Activated B cell treated with CpG ODN at 0.5 μM for 24 hours (primary cell): ENCODE data around the gene CCDC40. TPM values are rescaled to one million over a fixed set of nuclear protein-coding genes. Genes with fewer than 3 reads are reported as not detected.

ENCODE experiments used
- ATAC-seq: fragments of 200-7000 bp; cut with Tn5 transposase; one replicate; pipeline ENCODE4 v1.10.0; 2021; ENCODE audit warnings: low read depth, mild to moderate bottlenecking, moderate library complexity
- CTCF ChIA-PET: fragments of 350-600 bp; sonication (Branson Sonifier 250); formaldehyde crosslinking; loops from one replicate; lab custom pipeline; 2021; ENCODE audit warnings: antibody characterized with exemption; lab: Charles Lee
- POLR2A ChIA-PET: fragments of 350-600 bp; sonication (Branson Sonifier 250); formaldehyde crosslinking; loops from one replicate; lab custom pipeline; 2021; ENCODE audit warnings: antibody characterized with exemption; lab: Charles Lee
- DNase-seq: peaks from one replicate; pipeline ENCODE4 v3.0.0; 2022
- H3K27ac Mint-ChIP-seq: one replicate; pipeline ENCODE4 v1.8.0; 2020; ENCODE audit warnings: mixed read lengths
- H3K27me3 Mint-ChIP-seq: one replicate; pipeline ENCODE4 v1.8.0; 2021; ENCODE audit warnings: mixed read lengths
- H3K36me3 Mint-ChIP-seq: one replicate; pipeline ENCODE4 v1.8.0; 2021; ENCODE audit warnings: low read depth, mixed read lengths
- H3K4me1 Mint-ChIP-seq: one replicate; pipeline ENCODE4 v1.8.0; 2021; ENCODE audit warnings: mixed read lengths
- H3K4me3 Mint-ChIP-seq: one replicate; pipeline ENCODE4 v1.8.0; 2020; ENCODE audit warnings: mild to moderate bottlenecking, mixed read lengths
- H3K9me3 Mint-ChIP-seq: one replicate; pipeline ENCODE4 v1.8.0; 2020; ENCODE audit warnings: mixed read lengths
- intact Hi-C: fragments of 100-400 bp; cut with micrococcal nuclease; formaldehyde crosslinking; loops from one replicate; pipeline ENCODE4 v1.15.1; 2024
- total RNA-seq: library from RNA; stranded (reverse); gene quantifications from 2 replicates; pipeline ENCODE4 v1.2.3, GENCODE V29; 2022
- TF ChIP-seq, protein P1 (sequence below): fragments of 200-600 bp; IDR thresholded peaks from one replicate; pipeline ENCODE4 v1.8.0; 2022; ENCODE audit warnings: antibody characterized with exemption, mild to moderate bottlenecking

CCDC40 gene
- total RNA-seq, 1 donor from 2014 or later = 0.55 TPM

DNA sequence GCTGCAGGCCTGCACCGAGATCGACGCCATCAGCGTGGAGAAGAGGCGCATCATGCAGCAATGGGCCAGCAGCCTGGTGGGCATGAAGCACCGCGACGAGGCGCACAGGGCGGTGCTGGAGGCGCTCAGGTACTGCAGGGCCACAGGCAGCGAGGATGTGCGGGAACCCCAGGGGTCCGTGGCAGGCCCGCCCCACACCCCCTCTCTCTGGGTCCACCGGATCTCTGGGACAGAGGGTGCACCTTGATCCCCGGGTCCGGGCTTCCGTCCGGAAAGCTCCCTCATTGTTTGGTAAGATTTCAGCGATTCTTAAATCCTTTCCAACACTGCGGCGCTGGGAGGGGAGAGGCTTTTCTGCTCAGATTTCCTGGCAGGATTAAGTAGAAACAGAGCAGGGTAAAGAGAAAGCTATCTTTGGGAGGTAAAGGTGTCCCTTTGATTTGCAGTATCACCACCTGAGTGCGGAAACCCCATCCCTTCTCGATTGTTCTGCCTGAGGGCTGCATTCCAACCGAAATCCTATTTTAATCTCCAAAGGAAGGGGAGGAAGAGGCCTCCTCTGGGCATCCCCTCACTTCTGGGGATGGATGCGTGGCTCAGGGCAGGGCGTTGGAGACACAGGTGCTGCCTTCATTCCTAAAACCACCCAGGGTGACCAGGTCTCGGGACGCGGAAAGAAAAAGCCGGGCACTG lies 29.2 kb downstream of the CCDC40 start:
- no peak overlapping the region for H3K4me3 Mint-ChIP-seq
- H3K4me1 Mint-ChIP-seq = no peaks in the 10 kb centered on the region
- no peak for DNase-seq
- no peaks in the 10 kb centered on the region for H3K9me3 Mint-ChIP-seq
- intact Hi-C loops = no loop called here
- no peak overlapping the region for H3K27ac Mint-ChIP-seq
- ATAC-seq = no peak
- no peaks in the 10 kb centered on the region for H3K36me3 Mint-ChIP-seq
- H3K27me3 Mint-ChIP-seq = peaks cover 3% of the 10 kb centered on the region
- TF ChIP-seq, protein P1, sequence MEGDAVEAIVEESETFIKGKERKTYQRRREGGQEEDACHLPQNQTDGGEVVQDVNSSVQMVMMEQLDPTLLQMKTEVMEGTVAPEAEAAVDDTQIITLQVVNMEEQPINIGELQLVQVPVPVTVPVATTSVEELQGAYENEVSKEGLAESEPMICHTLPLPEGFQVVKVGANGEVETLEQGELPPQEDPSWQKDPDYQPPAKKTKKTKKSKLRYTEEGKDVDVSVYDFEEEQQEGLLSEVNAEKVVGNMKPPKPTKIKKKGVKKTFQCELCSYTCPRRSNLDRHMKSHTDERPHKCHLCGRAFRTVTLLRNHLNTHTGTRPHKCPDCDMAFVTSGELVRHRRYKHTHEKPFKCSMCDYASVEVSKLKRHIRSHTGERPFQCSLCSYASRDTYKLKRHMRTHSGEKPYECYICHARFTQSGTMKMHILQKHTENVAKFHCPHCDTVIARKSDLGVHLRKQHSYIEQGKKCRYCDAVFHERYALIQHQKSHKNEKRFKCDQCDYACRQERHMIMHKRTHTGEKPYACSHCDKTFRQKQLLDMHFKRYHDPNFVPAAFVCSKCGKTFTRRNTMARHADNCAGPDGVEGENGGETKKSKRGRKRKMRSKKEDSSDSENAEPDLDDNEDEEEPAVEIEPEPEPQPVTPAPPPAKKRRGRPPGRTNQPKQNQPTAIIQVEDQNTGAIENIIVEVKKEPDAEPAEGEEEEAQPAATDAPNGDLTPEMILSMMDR = no peak
- ChIA-PET CTCF (no interaction called here), POLR2A (no interaction called here)

- H3K27me3 Mint-ChIP-seq = peaks cover 3% of the 10 kb centered on the region
- TF ChIP-seq, protein P1 = no peak
Measured at GRCh38 chr17:80067393-80067986, 31.0 kb downstream of the CCDC40 start.

DNA sequence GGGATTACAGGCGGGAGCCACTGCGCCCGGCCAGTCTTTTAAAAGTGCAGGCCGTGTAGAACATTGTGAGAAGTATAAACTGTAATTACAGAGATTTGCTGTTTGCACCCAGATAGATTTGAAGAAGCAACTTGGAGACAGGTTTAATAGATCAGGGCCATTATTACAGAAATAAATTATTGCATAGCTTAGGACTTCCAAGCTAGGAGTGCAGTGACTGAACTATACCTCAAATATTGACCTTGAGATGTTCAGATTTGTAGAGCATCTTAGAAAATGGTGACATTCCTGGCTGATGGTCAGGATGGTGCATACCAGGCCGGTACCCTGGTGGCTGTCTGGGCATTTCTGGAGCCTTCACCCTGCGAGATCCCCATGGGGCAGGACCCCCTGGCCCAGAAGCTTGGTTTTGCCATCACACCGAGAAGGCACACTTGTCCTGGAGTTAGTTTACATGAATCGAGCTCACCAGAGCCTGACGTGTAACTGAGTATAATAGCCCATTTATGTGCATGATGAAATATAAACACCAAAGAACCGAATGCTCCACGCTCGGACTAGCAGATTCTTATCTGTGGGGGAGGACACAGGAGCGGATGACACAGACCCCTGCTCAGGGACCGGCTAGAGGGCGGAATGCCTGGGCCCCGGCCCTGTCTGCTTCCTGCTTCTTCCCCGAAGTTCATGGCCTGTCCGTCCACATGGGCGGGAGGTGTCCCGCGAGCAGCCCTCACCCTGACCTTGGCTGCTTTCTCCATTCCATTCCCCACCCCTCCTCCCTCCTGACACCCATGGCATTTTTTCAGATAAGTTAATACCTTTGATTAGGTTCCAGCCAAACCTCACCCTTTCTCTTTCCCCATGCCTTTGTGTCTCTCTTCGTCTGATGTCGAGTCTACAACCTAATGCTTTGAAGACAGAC lies 32.1 kb downstream of the CCDC40 start:
- Mint-ChIP-seq H3K4me3 (no peak overlapping the region), H3K27me3 (peaks cover 9% of the 10 kb centered on the region), H3K27ac (no peak overlapping the region), H3K9me3 (no peaks in the 10 kb centered on the region), H3K4me1 (peaks cover 3% of the 10 kb centered on the region), H3K36me3 (no peaks in the 10 kb centered on the region)
- intact Hi-C loops = no loop called here
- no peak for DNase-seq
- TF ChIP-seq, protein P1 = no peak
- CTCF ChIA-PET = no interaction called here
- ATAC-seq = no peak
- POLR2A ChIA-PET = no interaction called here

More at GRCh38 chr17:80067393-80067986, 31.0 kb downstream of the CCDC40 start:
- ChIA-PET POLR2A (no interaction called here), CTCF (no interaction called here)
- no peak overlapping the region for H3K4me3 Mint-ChIP-seq
- DNase-seq (no peak), ATAC-seq (no peak)
- no peak overlapping the region for H3K27ac Mint-ChIP-seq
- peaks cover 3% of the 10 kb centered on the region for H3K4me1 Mint-ChIP-seq
- no peaks in the 10 kb centered on the region for H3K36me3 Mint-ChIP-seq
- H3K9me3 Mint-ChIP-seq = no peaks in the 10 kb centered on the region
- intact Hi-C loops = no loop called here

- H3K9me3 Mint-ChIP-seq = no peaks in the 10 kb centered on the region
- ATAC-seq (no peak), DNase-seq (no peak)
- H3K4me3 Mint-ChIP-seq = no peak overlapping the region
- H3K27me3 Mint-ChIP-seq = peaks cover 12% of the 10 kb centered on the region
- ChIA-PET POLR2A (no interaction called here), CTCF (no interaction called here)
- intact Hi-C loops = no loop called here
- TF ChIP-seq, protein P1 = no peak
- peaks cover 3% of the 10 kb centered on the region for H3K4me1 Mint-ChIP-seq
- H3K27ac Mint-ChIP-seq = no peak overlapping the region
- no peaks in the 10 kb centered on the region for H3K36me3 Mint-ChIP-seq
Measured at GRCh38 chr17:80070375-80071115, 34.1 kb downstream of the CCDC40 start.
